Erythroblast (primary cell): ENCODE measurements around the gene AGPAT4.

Source experiments
- GATA1 ChIP-seq: IDR thresholded peaks from 2 replicates; pipeline ENCODE4 v1.6.1; 2011; ENCODE audit warnings: low read depth, mild to moderate bottlenecking, control low read depth, low read length, moderate library complexity
- POLR2A ChIP-seq: IDR thresholded peaks from 2 replicates; pipeline ENCODE4 v1.6.1; 2011; ENCODE audit warnings: mild to moderate bottlenecking, low read length

DNA sequence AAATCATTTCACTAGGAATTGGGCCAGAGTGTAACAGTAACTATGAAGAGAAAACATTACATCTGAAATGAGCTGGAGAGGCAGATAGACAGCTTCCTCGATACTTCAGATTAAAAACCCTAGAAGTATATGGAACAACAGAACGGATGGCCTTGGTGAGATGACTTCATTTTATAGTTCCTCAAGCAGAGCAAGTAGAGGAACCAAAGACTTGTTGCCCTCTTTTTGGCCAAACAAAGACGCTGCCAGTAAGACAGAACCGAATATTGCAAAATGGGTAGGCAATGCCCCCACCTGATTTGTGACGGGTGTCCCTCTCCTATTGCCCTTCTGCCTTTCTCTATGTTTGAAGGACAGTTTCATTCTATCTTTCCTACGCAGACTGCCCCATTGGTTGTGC is 53.5 kb downstream of the AGPAT4 start:
- no peak for TF ChIP-seq POLR2A
- TF ChIP-seq GATA1 = no peak
